ENCODE measurements around the gene AOAH. TPM values are rescaled to one million over a fixed set of nuclear protein-coding genes. Genes with fewer than 3 reads are reported as not detected.

The AOAH gene
- total RNA-seq, 2 experiments from 2014 or later: 15.4 to 18.5 TPM

DNA sequence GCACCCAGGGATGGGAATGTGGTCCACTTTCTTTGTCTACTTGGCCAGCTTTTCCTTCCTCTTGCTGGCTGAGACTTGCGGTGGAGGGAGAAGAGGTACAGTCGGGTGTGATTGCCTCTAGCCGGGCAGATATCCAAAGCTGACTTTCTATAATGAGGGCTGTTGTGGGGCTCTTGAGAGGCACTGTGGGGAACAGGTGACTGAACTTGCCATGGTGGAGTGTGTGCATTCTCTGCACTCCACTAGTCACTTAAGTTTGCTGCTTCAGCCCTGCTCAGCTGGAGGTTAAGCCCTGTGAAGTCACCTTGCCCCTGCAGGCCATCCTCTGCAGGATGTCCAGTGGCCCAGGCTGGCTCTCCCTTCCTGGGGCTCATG, 116.6 kb downstream of the AOAH start:
- POLR2A ChIA-PET: no interaction called here
- DNase-seq: no peak

DNA sequence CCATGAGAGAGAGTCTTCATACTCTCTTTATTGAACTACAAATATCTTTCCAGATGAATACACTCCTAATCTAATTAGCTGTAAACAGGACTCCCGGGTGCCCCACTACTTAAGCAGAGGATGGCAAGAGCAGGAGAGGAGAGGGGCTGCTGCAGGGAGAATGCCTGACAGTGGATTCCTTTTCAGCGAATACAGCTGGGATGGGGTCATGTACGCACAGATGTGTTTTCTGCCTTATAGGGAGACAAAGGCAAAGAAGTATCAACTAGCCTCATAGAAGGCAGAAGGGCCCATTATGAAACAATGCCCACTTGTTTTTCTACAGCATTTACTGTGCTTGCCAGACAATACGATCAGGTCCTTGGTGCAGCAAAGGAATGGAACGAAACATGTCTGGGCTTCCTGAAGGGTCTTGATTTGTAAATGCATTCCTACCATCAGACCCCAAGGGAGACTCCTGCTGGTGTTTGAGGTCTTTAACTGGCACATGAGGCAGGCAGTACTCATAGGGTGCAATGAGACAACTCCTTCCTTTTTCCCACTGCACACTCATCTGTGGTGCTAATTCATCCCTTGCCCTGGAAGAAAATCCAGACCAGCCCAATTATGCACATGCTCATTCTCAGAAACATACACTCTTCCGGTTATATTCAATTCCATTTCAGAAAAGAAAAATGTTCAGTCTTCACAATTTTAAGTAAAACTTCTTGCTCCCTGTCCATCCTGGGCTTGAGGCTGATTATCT, 117.1 kb downstream of the AOAH start:
- POLR2A ChIA-PET: no interaction called here
- CTCF ChIA-PET: interaction anchor here (1.9 kb wide), 1 partner anchor 63 kb away, joined by 8 read pairs; no protein-coding TSS in a partner anchor
- Mint-ChIP-seq H3K36me3 (ENCODE audit: low read depth) (no peaks in the 10 kb centered on the region), H3K4me1 (peaks cover 18% of the 10 kb centered on the region), H3K27me3 (no peaks in the 10 kb centered on the region), H3K9me3 (no peaks in the 10 kb centered on the region), H3K27ac (no peak overlapping the region), H3K4me3 (no peak overlapping the region)
- DNase-seq: no peak

More for the DNA sequence above, 116.6 kb downstream of the AOAH start:
- CTCF ChIA-PET: no interaction called here
- no peak overlapping the region for H3K27ac Mint-ChIP-seq
- peaks cover 12% of the 10 kb centered on the region for H3K4me1 Mint-ChIP-seq
- H3K36me3 Mint-ChIP-seq (ENCODE audit: low read depth): no peaks in the 10 kb centered on the region
- no peak overlapping the region for H3K4me3 Mint-ChIP-seq
- H3K9me3 Mint-ChIP-seq: no peaks in the 10 kb centered on the region
- no peaks in the 10 kb centered on the region for H3K27me3 Mint-ChIP-seq

DNA sequence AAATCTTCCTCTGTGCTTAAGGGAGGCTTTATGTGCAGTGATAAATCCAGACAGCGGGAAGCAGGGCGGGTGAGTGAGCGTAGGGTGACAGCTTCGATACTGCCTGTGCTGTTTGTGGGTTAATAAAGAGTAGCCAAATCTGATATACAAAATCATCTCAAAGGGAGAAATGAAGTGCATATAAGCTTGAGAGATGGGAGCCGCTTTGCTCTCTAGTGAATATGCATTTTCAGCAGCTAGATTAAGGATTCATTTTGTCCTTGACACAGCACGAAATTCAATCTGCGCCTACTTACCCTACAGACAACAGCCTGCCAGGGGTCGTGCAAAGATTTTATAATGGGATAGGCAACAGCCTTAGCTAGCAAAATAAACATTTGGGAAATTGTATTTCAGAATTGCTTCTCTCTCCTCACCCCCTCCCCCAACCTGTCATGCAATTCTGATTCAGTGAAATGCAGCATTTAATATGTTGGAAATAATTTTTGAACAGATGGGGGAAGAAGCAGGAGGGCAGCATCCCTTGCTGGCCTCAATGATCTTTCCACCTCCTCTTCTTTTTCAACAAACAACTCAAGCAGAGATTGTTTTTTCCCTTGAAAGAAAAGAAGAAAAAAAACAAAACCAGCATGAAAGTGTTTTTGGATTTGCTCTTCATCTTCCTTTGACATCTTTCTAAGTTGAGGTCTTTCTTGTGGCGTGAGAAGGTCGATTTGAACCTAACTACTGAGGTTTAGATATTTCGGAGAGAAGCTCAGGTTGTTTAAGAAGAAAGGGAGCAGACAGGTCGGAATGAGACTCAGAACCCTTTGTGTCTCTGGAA, 117.9 kb downstream of the AOAH start:
- ChIA-PET POLR2A (interaction anchor here (0.6 kb wide), 1 partner anchor 23 kb away, joined by 3 read pairs; no protein-coding TSS in a partner anchor), CTCF (interaction anchor here (1.9 kb wide), 1 partner anchor 64 kb away, joined by 8 read pairs; no protein-coding TSS in a partner anchor)
- H3K9me3 Mint-ChIP-seq: no peaks in the 10 kb centered on the region
- H3K4me3 Mint-ChIP-seq: no peak overlapping the region
- H3K27me3 Mint-ChIP-seq: no peaks in the 10 kb centered on the region
- H3K27ac Mint-ChIP-seq: no peak overlapping the region
- H3K36me3 Mint-ChIP-seq (ENCODE audit: low read depth): no peaks in the 10 kb centered on the region
- no peak for DNase-seq
- H3K4me1 Mint-ChIP-seq: peaks cover 24% of the 10 kb centered on the region

DNA sequence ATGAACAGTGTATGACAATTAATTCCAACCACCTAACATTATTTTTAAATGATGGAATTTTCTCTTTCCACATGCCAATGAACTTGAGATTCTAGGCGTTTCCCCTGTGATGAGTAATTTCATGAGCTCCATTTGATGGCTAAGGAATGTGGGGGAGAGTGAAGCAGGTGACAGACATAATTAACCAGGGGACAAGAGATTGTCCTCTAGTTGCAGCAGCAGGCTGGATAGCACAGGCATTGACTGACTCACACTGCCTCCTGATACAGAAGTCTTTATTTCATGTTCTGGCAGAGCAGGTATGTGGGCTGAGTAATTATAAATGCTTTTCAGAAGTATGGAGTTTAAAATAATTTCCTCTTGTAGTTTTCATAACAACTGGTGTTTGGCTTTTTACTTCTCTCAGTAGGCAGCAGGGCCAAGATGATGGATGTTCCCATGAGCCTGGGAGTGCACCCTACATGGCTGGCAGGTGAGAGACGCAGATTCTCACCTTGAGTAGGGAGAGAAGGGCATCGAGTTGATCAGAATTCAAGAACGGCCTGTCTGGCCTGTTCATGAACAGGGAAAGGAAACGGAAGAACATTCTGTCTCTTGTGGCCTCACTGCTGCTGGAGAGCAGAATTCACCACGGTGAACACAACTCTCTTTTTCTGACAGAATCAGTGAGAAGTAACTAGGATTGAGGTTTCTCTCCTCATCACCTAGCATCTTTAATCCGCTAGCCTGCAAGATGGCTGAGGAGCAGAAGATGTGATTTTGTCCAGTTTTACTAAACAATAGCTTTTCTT, 118.8 kb downstream of the AOAH start:
- no peaks in the 10 kb centered on the region for H3K27me3 Mint-ChIP-seq
- H3K27ac Mint-ChIP-seq: no peak overlapping the region
- POLR2A ChIA-PET: interaction anchor here (0.6 kb wide), 1 partner anchor 22 kb away, joined by 3 read pairs; no protein-coding TSS in a partner anchor
- H3K9me3 Mint-ChIP-seq: no peaks in the 10 kb centered on the region
- H3K4me1 Mint-ChIP-seq: peaks cover 32% of the 10 kb centered on the region
- no peaks in the 10 kb centered on the region for H3K36me3 Mint-ChIP-seq (ENCODE audit: low read depth)
- CTCF ChIA-PET: interaction anchor here (1.2 to 1.9 kb wide), 2 partner anchors 65 to 577 kb away, joined by 5 to 8 read pairs; no protein-coding TSS in a partner anchor
- H3K4me3 Mint-ChIP-seq: no peak overlapping the region
- DNase-seq: no peak

DNA sequence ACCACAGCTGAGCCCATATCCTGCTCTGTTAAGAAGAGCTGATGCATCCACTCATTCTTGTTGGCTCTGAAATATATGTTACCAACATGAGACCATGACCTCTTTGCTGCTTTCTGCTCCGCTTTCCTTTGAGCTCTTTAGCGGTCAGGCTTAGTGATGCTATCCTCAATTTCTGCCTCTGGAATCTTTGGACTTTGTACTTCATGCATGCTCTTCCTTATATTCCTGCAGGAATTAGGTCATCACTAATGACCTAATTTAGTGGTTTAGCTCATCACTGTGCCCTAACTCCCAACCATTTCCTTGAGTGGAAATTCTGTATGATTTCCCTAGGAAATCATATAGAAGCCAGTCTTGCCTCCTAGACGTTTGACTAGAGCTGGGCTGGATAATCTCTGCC, 119.5 kb downstream of the AOAH start:
- POLR2A ChIA-PET: no interaction called here
- Mint-ChIP-seq H3K4me1 (peaks cover 35% of the 10 kb centered on the region), H3K4me3 (no peak overlapping the region), H3K36me3 (ENCODE audit: low read depth) (no peaks in the 10 kb centered on the region), H3K27ac (no peak overlapping the region), H3K9me3 (no peaks in the 10 kb centered on the region), H3K27me3 (no peaks in the 10 kb centered on the region)
- CTCF ChIA-PET: interaction anchor here (1.0 to 1.9 kb wide), 3 partner anchors 65 to 594 kb away, joined by 3 to 8 read pairs (median 5); no protein-coding TSS in a partner anchor
- DNase-seq: no peak

DNA sequence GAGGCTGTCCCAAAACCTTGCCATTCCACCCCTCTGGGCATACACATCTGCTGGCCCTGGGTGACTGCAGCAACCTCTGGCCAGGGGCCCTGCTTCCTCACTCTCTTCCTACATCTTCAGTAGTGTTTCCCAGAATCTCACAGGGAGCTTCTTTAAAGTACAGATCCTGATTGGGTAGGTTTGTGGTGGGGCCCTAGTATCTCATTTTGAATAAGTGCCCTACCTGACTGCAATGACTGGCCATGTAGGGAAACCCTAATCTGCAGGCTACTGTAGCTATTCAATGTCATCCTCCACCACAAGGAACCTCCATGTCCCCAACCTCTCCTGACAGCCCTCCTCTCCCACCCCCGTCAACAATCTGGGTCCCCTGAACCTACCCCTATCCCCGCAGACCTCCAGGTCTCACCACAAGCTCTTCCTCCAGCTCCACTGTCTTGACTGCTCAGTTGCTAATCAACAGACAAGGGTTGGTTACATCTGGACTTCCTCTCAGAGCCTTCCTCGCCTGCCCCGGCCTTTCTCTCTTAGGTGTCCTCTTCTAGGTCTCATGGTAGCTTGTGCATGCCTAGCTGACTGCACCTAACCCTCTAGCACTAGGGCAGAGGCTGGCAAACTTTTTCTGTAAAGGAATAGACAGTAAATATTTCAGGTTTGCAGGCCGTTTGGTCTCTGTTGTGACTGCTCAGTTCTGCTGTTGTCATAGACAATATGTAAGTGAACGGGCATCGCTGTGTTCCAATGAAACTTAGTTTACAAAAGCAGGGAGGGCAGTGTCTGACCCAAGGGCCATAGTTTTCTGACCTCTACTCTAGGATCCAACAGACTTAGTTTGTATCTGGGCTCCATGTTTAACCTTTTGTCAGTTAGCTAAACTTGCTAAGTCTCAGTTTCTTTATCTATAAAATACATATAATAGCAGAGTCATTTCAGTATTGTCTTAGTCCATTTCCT, 121.1 kb downstream of the AOAH start:
- Mint-ChIP-seq H3K27ac (no peak overlapping the region), H3K9me3 (no peaks in the 10 kb centered on the region), H3K4me3 (no peak overlapping the region), H3K36me3 (ENCODE audit: low read depth) (no peaks in the 10 kb centered on the region), H3K4me1 (peaks cover 44% of the 10 kb centered on the region), H3K27me3 (no peaks in the 10 kb centered on the region)
- ChIA-PET POLR2A (no interaction called here), CTCF (interaction anchor here (1.0 kb wide), 1 partner anchor 595 kb away, joined by 3 read pairs; no protein-coding TSS in a partner anchor)
- DNase-seq: no peak

DNA sequence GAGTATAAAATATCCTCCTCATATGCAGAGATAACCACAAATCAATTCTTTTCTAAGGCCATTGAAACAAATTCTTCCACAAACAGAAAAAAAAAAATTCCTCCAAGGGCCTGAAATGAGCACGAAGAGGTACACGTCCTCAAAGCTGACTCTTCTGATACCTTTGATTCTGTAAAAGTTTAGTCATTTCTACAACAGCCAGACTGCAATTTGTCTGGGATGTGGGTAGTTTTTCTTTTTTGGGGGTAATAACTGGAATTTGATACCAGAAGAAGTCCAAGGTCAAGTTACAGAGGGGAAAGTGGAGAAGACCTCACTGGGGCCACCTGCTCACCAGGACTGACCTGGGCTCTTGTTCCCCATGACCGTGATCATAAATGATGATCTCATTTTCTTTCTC, 121.8 kb downstream of the AOAH start:
- Mint-ChIP-seq H3K9me3 (no peaks in the 10 kb centered on the region), H3K4me1 (peaks cover 51% of the 10 kb centered on the region), H3K27me3 (no peaks in the 10 kb centered on the region), H3K36me3 (ENCODE audit: low read depth) (no peaks in the 10 kb centered on the region), H3K4me3 (no peak overlapping the region), H3K27ac (no peak overlapping the region)
- POLR2A ChIA-PET: no interaction called here
- CTCF ChIA-PET: interaction anchor here (0.5 to 1.2 kb wide), 2 partner anchors 128 to 131 kb away, joined by 3 read pairs; no protein-coding TSS in a partner anchor
- no peak for DNase-seq

DNA sequence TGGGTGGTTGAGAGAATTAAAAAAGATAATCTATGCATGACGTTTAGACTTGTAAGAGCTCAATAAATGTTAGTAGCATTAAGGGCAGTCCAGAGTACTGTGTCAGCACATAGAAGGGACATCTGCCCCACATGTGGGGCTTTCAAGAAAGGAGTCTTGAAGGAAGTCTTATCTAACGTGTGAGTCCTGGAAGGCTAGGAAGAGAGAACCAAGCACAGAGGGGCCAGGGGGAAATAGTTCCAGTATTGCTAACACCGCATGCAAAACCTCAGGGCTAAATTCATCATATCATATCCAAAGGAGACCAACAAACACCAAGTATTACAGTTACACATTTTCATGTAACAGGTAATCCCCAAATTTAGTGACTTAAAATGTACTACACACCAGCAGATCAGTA, 122.7 kb downstream of the AOAH start:
- no peaks in the 10 kb centered on the region for H3K9me3 Mint-ChIP-seq
- no peak overlapping the region for H3K4me3 Mint-ChIP-seq
- ChIA-PET CTCF (interaction anchor here (1.2 kb wide), 1 partner anchor 127 kb away, joined by 3 read pairs; no protein-coding TSS in a partner anchor), POLR2A (interaction anchor here (0.9 kb wide), 1 partner anchor 175 kb away, joined by 3 read pairs; no protein-coding TSS in a partner anchor)
- peaks cover 55% of the 10 kb centered on the region for H3K4me1 Mint-ChIP-seq
- H3K36me3 Mint-ChIP-seq (ENCODE audit: low read depth): no peaks in the 10 kb centered on the region
- H3K27me3 Mint-ChIP-seq: no peaks in the 10 kb centered on the region
- no peak overlapping the region for H3K27ac Mint-ChIP-seq
- DNase-seq: no peak

DNA sequence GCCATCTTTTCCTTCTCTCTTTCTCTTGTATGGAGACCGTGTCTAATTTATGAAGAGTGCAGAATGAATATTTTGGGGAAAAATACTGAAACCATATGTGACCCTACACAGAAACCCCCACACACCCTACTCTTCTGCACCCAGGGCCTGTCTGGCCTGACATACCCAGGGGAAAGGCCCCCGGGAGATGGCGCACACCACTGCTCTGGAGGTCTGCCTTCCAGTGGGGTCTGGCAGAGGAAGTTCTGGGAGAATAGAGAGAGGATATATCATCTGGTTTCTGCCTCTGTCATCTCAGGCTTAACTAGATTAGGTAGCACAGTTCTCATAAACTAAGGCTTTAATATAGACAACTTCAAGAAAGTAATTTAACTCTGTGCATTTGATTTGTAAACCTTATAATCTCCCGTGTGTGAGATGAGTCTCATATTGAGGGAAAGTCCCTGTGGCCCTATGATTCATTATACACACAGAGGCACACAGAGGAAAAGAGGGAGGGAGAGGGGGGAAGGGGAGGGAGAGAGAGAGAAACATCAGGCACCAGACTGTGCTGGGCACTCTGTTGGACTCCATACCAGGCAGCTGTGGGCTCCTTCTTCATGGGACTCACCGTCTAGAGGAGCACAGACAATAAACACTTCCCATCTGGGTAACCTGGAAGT, 123.3 kb downstream of the AOAH start:
- Mint-ChIP-seq H3K9me3 (no peaks in the 10 kb centered on the region), H3K27me3 (no peaks in the 10 kb centered on the region), H3K27ac (no peak overlapping the region), H3K4me1 (peaks cover 55% of the 10 kb centered on the region), H3K4me3 (no peak overlapping the region), H3K36me3 (ENCODE audit: low read depth) (no peaks in the 10 kb centered on the region)
- ChIA-PET CTCF (interaction anchor here (1.2 kb wide), 1 partner anchor 126 kb away, joined by 3 read pairs; no protein-coding TSS in a partner anchor), POLR2A (interaction anchor here (0.9 kb wide), 1 partner anchor 176 kb away, joined by 3 read pairs; no protein-coding TSS in a partner anchor)
- no peak for DNase-seq

DNA sequence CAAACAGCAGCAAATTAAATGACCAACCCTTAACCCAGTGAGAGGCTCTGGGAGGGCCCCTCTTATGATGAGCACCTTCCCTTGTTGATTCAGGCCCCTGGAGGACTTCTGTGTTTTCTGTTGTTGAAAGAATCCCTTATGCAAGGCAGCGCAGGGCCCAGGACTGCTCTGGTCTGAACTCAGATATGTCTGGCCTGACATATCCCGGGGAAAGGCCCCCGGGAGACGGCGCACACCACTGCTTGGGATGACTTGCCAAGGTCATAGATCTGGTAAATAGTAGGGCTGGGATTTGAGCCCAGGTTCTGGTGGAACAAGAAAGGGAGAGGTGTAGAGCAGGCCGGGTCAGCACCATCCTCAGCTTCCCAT, 124.0 kb downstream of the AOAH start:
- H3K4me3 Mint-ChIP-seq: no peak overlapping the region

DNA sequence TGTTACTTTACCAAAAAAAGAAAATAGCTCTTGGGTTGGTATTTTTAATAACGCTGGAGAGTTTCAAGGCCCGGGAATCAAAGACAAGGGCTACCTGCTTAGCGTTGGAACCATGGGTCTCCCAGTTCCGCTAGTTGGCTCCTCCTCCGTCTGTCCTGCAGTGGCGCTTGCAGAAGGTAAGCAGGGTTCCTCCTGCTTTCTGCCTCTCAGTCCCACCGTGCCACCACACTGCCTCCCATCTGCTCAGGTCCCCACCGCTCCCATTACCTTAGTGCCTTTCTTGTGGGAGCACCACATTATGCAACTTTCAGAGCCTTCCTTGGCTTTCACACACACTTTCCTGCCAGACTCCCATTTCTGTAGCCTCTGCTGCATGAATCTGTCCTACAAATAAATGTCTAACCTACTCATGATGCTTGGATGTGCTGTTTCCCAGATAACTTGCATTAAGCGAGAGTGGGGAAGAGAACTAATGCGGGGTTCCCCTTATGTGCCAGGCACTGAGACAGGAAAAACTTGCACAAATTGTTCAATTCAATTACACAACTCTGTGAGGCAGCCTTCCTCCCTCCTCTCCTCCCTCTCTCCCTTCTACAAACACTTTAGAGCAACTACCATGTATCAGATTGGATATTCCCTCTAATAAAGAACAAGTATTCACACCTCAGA, 124.5 kb downstream of the AOAH start:
- Mint-ChIP-seq H3K9me3 (no peaks in the 10 kb centered on the region), H3K27ac (no peak overlapping the region)
- CTCF ChIA-PET: no interaction called here

More for the DNA sequence above, 124.0 kb downstream of the AOAH start:
- ChIA-PET POLR2A (no interaction called here), CTCF (no interaction called here)
- no peaks in the 10 kb centered on the region for H3K27me3 Mint-ChIP-seq
- H3K9me3 Mint-ChIP-seq: no peaks in the 10 kb centered on the region
- no peaks in the 10 kb centered on the region for H3K36me3 Mint-ChIP-seq (ENCODE audit: low read depth)
- DNase-seq: no peak
- peaks cover 53% of the 10 kb centered on the region for H3K4me1 Mint-ChIP-seq
- H3K27ac Mint-ChIP-seq: no peak overlapping the region

More for the DNA sequence above, 124.5 kb downstream of the AOAH start:
- DNase-seq: no peak
- POLR2A ChIA-PET: no interaction called here
- H3K36me3 Mint-ChIP-seq (ENCODE audit: low read depth): no peaks in the 10 kb centered on the region
- no peaks in the 10 kb centered on the region for H3K27me3 Mint-ChIP-seq
- H3K4me3 Mint-ChIP-seq: no peak overlapping the region
- H3K4me1 Mint-ChIP-seq: peaks cover 53% of the 10 kb centered on the region

All from activated CD4-positive, alpha-beta memory T cell treated with anti-CD3 and anti-CD28 coated beads, Interleukin-2, amount 10 ng/mL, durations not matched to agents 7 days and 5 days (primary cell).